Measurements from ENCODE around the gene PROCA1. TPM values are rescaled to one million over a fixed set of nuclear protein-coding genes. Genes with fewer than 3 reads are reported as not detected.

The PROCA1 gene
- total and polyA plus RNA-seq, 2 of the 13 experiments (the other 11 are each of a cell fraction or from before 2014, with no cell fraction given) = 0.73 to 1.5 TPM

GRCh38 chr17:28661635-28662526 lies 49.8 kb downstream of the PROCA1 start, which contains the start of the genes SDF2 and SUPT6H (continued):
- no peak; the same call in 1 of the 2 replicates for TF ChIP-seq NAIF1 (CRISPR knock-in tag; IDR thresholded peaks at IDR 0.05; ENCODE audit: borderline replicate concordance)
- TF ChIP-seq, protein P1, sequence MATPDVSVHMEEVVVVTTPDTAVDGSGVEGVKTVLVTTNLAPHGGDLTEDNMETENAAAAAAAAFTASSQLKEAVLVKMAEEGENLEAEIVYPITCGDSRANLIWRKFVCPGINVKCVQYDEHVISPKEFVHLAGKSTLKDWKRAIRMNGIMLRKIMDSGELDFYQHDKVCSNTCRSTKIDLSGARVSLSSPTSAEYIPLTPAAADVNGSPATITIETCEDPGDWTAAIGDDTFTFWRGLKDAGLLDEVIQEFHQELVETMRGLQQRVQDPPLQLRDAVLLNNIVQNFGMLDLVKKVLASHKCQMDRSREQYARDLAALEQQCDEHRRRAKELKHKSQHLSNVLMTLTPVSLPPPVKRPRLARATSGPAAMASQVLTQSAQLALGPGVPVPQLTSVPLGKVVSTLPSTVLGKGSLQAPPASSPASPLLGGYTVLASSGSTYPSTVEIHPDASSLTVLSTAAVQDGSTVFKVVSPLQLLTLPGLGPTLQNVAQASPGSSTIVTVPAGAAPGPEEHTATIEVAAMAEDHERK (CRISPR knock-in tag; IDR thresholded peaks at IDR 0.05; ENCODE audit: low read depth) = peak; percentile 93
- TF ChIP-seq SRSF1 (optimal IDR thresholded peaks at IDR 0.05; ENCODE audit: low read depth, low read length) = peak; percentile 79
- TF ChIP-seq, protein P2, sequence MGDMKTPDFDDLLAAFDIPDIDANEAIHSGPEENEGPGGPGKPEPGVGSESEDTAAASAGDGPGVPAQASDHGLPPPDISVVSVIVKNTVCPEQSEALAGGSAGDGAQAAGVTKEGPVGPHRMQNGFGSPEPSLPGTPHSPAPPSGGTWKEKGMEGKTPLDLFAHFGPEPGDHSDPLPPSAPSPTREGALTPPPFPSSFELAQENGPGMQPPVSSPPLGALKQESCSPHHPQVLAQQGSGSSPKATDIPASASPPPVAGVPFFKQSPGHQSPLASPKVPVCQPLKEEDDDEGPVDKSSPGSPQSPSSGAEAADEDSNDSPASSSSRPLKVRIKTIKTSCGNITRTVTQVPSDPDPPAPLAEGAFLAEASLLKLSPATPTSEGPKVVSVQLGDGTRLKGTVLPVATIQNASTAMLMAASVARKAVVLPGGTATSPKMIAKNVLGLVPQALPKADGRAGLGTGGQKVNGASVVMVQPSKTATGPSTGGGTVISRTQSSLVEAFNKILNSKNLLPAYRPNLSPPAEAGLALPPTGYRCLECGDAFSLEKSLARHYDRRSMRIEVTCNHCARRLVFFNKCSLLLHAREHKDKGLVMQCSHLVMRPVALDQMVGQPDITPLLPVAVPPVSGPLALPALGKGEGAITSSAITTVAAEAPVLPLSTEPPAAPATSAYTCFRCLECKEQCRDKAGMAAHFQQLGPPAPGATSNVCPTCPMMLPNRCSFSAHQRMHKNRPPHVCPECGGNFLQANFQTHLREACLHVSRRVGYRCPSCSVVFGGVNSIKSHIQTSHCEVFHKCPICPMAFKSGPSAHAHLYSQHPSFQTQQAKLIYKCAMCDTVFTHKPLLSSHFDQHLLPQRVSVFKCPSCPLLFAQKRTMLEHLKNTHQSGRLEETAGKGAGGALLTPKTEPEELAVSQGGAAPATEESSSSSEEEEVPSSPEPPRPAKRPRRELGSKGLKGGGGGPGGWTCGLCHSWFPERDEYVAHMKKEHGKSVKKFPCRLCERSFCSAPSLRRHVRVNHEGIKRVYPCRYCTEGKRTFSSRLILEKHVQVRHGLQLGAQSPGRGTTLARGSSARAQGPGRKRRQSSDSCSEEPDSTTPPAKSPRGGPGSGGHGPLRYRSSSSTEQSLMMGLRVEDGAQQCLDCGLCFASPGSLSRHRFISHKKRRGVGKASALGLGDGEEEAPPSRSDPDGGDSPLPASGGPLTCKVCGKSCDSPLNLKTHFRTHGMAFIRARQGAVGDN (CRISPR knock-in tag; IDR thresholded peaks at IDR 0.05) = peak; percentile 93
- TF ChIP-seq ZNF431 (CRISPR knock-in tag; IDR thresholded peaks at IDR 0.05; ENCODE audit: borderline replicate concordance, low read depth) = no peak; the same call in 1 of the 2 replicates
- no peak for TF ChIP-seq CEBPB (IDR thresholded peaks at IDR 0.05; ENCODE audit: borderline replicate concordance, low read depth, low read length)
- no peak for TF ChIP-seq TEAD2 (CRISPR knock-in tag; IDR thresholded peaks at IDR 0.05)
- TF ChIP-seq, protein P3, sequence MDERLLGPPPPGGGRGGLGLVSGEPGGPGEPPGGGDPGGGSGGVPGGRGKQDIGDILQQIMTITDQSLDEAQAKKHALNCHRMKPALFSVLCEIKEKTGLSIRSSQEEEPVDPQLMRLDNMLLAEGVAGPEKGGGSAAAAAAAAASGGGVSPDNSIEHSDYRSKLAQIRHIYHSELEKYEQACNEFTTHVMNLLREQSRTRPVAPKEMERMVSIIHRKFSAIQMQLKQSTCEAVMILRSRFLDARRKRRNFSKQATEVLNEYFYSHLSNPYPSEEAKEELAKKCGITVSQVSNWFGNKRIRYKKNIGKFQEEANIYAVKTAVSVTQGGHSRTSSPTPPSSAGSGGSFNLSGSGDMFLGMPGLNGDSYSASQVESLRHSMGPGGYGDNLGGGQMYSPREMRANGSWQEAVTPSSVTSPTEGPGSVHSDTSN (CRISPR knock-in tag; IDR thresholded peaks at IDR 0.05) = no peak
- TF ChIP-seq GPBP1L1 (CRISPR knock-in tag; IDR thresholded peaks at IDR 0.05) = no peak
- no peak for TF ChIP-seq ZSCAN25 (CRISPR knock-in tag; IDR thresholded peaks at IDR 0.05)
- peak; percentile 57; the same call in 1 of the 2 replicates for TF ChIP-seq AHDC1 (CRISPR knock-in tag; IDR thresholded peaks at IDR 0.05; ENCODE audit: borderline replicate concordance)
- TF ChIP-seq MIXL1 (CRISPR knock-in tag; IDR thresholded peaks at IDR 0.05) = 0 out of 2 replicates have a peak, but pooled peaks have one; percentile 8
- TF ChIP-seq SETDB1 (CRISPR knock-in tag; IDR thresholded peaks at IDR 0.05; ENCODE audit: borderline replicate concordance) = no peak

Measured in HepG2 (cell line).